T-helper 17 cell (primary cell): Measurements from ENCODE around the gene CYP1A1. TPM values are rescaled to one million over a fixed set of nuclear protein-coding genes. Genes with fewer than 3 reads are reported as not detected.

Experiments used
- ATAC-seq: fragments of 150-1000 bp; cut with Tn5 transposase; 2 replicates; pipeline ENCODE4 v1.10.0; 2021; ENCODE audit warnings: mild to moderate bottlenecking, moderate library complexity
- DNase-seq, 3 donors: peaks; one replicate each; pipeline versions ENCODE4 v3.0.0 to v3.0.0-alpha.2; 2020 to 2021
- H3K9me3 ChIP-seq: one replicate; pipeline ENCODE4 v1.7.0; 2013; ENCODE audit warnings: low read length, mild to moderate bottlenecking; ENCODE audit not compliant: control insufficient read depth, poor library complexity, severe bottlenecking
- H3K27ac Mint-ChIP-seq: one replicate; pipeline ENCODE4 v1.8.0; 2022; ENCODE audit warnings: mild to moderate bottlenecking, moderate library complexity, mixed read lengths
- H3K27me3 Mint-ChIP-seq: one replicate; pipeline ENCODE4 v1.8.0; 2022; ENCODE audit warnings: mixed read lengths
- H3K36me3 Mint-ChIP-seq: one replicate; pipeline ENCODE4 v1.8.0; 2022; ENCODE audit warnings: low read depth, mixed read lengths
- H3K4me1 Mint-ChIP-seq: one replicate; pipeline ENCODE4 v1.8.0; 2022; ENCODE audit warnings: mild to moderate bottlenecking, mixed read lengths
- H3K4me3 Mint-ChIP-seq: one replicate; pipeline ENCODE4 v1.8.0; 2022; ENCODE audit warnings: mild to moderate bottlenecking, moderate library complexity, mixed read lengths
- total RNA-seq, 4 donors: library from RNA in 2 of 4; stranded (reverse) in 2 of 4; gene quantifications; one replicate each; pipeline ENCODE4 v1.2.3 and lab custom pipeline; 2022 to 2026

The CYP1A1 gene, protein sequence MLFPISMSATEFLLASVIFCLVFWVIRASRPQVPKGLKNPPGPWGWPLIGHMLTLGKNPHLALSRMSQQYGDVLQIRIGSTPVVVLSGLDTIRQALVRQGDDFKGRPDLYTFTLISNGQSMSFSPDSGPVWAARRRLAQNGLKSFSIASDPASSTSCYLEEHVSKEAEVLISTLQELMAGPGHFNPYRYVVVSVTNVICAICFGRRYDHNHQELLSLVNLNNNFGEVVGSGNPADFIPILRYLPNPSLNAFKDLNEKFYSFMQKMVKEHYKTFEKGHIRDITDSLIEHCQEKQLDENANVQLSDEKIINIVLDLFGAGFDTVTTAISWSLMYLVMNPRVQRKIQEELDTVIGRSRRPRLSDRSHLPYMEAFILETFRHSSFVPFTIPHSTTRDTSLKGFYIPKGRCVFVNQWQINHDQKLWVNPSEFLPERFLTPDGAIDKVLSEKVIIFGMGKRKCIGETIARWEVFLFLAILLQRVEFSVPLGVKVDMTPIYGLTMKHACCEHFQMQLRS
- total RNA-seq (under 1 TPM in 1 of 2 donors, not detected in 1; 0.13 TPM), total RNA-seq (lab: John Stamatoyannopoulos, UW) (0.08 to 15.2 reads per million in 2 donors)

DNA sequence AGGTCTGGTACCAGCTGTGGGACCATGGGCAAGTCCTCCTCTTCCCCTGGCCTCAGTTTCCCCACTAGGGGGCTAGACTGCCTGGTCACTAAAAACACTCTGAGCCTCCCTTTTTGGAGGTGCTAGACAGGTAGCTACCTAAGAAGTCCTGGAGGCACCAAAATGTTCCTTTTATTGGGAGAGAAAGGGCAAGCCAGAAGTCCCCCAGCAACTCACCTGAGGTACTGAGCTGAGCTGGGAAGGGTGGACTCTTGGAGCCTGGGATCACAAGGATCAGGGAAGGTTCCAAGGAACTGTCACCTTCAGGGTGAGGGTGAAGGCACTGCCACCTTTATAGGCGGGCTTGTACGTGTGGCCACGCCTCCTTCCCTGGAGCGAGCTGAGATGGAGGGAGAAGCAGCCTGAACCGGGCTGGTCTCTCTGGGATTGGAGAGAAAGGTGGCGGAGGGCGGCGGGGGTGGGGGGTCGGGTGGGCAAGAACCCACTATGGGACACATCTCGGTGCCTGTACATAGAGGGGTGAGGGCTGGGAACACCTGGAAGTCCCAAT is at the start of gene CYP1A1:
Gene CYP1A1, minus strand, starts transcription at position 304 of the 550 bp plus-strand sequence. CDS start 2,431 bp downstream, outside the sequence.
- no peak for DNase-seq

DNA sequence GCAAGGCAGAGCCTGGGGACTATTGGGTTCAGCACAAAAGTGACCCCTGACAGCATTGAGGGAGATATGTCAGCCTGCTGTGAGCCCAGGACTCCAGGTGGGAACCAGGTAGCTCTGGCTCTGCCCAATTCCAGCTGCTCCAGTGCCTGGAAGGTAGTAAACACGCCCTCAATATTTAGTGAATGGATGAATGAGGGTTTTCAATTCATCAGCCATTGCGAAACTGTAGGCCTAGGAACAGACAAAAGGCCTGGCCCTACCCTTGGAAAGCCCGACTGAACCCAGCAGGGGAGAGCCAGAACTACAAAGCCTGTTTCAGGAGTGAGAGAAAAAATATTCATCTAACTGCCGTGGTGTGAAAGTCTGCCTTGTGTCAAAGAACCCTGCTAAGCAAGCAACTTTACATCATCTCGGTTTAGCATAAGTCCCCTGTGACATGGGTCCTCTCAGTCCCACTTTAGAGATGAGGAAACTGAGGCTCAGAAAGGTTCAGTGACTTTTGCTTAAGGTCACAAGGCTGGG is 48.5 kb upstream of the CYP1A1 start:
- peaks cover 41% of the 10 kb centered on the region for H3K4me1 Mint-ChIP-seq
- no peaks in the 10 kb centered on the region for H3K36me3 Mint-ChIP-seq
- no peaks in the 10 kb centered on the region for H3K9me3 ChIP-seq
- H3K27me3 Mint-ChIP-seq: peaks cover 3% of the 10 kb centered on the region
- H3K4me3 Mint-ChIP-seq: no peak overlapping the region
- ATAC-seq (no peak), DNase-seq (no peak)
- peak overlapping the region; percentile 77 for H3K27ac Mint-ChIP-seq

More for the DNA sequence above, at the start of gene CYP1A1:
- Mint-ChIP-seq H3K27me3 (peaks cover 8% of the 10 kb centered on the region), H3K4me3 (peak within 1 kb of the TSS; percentile 90), H3K4me1 (peaks cover 11% of the 10 kb centered on the region), H3K36me3 (peaks cover 2% of the 10 kb centered on the region), H3K27ac (no peak within 1 kb of the TSS)
- peak; percentile 60 for ATAC-seq
- H3K9me3 ChIP-seq: no peaks in the 10 kb centered on the region

DNA sequence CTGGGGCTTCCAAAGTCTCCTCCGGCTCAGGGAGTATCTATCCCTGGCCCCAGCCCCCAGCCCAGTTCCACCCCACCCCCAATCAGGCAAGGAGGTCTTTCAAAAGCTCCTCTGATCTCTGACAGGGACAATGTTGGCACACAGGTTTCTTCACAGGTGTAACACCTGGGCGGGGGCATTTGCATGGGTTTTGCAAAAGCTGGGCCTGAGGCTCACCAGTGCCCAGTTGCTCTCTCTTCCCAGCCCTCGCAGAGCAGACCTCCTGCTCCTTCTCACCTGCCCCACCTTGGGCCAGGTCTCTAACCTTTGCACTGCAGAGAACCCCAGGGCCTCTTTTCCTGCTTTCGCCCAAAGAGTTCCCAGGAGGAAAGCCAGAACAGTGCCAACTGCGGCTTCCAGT is 48.0 kb upstream of the CYP1A1 start:
- H3K36me3 Mint-ChIP-seq: no peaks in the 10 kb centered on the region
- no peak for DNase-seq
- H3K27ac Mint-ChIP-seq: peak overlapping the region; percentile 77
- peaks cover 40% of the 10 kb centered on the region for H3K4me1 Mint-ChIP-seq
- no peak for ATAC-seq
- H3K4me3 Mint-ChIP-seq: no peak overlapping the region
- H3K27me3 Mint-ChIP-seq: peaks cover 7% of the 10 kb centered on the region
- H3K9me3 ChIP-seq: no peaks in the 10 kb centered on the region

DNA sequence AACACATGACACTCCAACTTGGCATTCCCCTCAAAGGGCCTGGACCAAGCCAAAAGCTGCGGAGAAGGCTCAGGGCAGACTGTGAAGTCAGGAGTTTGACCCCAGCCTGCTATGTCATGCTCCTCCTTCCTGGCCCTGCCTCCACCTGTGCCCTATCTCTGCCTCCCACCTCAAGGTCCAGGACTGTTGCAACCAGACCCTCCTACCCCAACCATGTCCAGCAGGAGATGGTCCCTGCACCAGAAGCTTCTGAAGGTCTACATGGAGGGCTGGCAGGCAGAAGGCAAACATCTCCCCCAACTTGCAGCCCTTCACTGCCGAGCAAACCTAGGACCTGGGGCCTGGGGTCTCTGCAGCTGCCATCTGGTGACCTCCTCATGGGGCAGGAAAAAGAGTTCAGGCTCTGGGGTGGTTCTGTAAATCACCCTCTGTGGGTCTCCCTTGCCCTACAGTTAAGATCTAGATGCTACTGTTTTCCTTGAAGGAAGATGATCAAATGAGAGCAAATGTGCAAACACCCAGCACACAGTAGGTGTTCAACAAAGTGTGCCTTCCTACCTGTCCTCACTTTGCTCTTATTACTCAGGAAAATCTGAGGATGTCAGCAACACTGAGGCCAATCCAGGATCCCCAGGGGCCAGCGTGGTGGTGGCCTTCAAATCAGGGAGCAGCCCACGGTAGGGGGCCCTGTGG is 45.0 kb upstream of the CYP1A1 start:
- Mint-ChIP-seq H3K4me3 (no peak overlapping the region), H3K36me3 (no peaks in the 10 kb centered on the region), H3K27me3 (peaks cover 7% of the 10 kb centered on the region), H3K4me1 (peaks cover 17% of the 10 kb centered on the region), H3K27ac (peak overlapping the region; percentile 83)
- ATAC-seq: no peak
- no peaks in the 10 kb centered on the region for H3K9me3 ChIP-seq
- no peak for DNase-seq

DNA sequence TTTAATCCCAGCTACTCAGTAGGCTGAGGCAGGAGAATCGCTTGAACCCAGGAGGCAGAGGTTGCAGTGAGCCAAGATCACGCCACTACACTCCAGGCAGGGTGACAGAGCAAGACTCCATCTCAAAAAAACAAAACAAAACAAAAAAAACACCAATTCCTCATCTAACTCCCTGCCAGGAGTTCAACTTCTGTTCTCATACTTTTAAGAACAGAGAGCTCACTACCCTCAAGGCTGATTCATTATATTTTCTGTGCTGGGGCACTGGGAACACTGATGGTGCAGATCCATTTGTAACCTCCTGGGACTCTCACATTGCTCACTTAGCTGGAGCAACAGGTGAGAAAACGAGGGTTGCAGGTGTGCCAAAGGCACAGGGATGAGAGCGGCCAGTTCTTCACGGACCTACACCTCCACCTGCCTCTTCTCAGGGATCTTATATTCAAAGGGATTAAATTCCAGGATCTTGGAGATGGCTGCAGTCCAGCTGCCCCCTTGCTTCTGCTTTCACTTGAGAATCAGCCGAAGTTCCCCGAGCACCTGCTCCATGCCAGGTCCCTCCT is 44.2 kb upstream of the CYP1A1 start:
- Mint-ChIP-seq H3K27me3 (peaks cover 7% of the 10 kb centered on the region), H3K27ac (no peak overlapping the region), H3K36me3 (no peaks in the 10 kb centered on the region), H3K4me1 (peaks cover 13% of the 10 kb centered on the region), H3K4me3 (no peak overlapping the region)
- no peaks in the 10 kb centered on the region for H3K9me3 ChIP-seq
- no peak for ATAC-seq
- no peak for DNase-seq

DNA sequence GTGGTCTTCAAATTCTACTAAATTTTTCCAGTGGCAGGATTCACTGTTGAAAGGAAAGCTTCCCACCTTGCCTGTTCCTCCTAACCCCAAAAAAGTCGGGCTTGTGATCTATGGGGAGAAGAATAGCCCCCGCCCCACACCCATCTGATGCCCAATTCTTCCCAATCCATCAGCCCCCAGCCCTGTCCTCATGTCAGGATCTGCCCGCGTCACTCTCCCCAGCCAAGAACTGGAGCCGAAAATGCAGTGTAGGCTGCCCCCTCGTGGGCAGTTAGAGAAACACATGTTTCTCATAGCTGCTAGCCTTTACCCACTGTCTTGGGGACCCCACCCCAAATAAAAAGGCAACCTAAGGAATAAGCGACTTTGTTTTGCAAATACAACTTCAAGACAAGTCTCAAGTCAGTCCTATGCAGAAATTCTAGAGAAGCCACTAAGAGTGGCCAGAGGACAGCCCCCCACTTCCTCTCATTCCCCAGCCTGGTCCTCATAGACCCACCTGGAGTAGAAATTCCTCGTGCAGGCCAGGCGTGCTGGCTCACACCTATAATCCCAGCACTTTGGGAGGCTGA is 43.5 kb upstream of the CYP1A1 start:
- H3K9me3 ChIP-seq: no peaks in the 10 kb centered on the region
- ATAC-seq (peak; percentile 52), DNase-seq (peak; percentile 54 to 56 (median 55))
- Mint-ChIP-seq H3K36me3 (no peaks in the 10 kb centered on the region), H3K27ac (peak overlapping the region; percentile 49), H3K27me3 (peaks cover 7% of the 10 kb centered on the region), H3K4me3 (peak overlapping the region; percentile 61), H3K4me1 (peaks cover 13% of the 10 kb centered on the region)

DNA sequence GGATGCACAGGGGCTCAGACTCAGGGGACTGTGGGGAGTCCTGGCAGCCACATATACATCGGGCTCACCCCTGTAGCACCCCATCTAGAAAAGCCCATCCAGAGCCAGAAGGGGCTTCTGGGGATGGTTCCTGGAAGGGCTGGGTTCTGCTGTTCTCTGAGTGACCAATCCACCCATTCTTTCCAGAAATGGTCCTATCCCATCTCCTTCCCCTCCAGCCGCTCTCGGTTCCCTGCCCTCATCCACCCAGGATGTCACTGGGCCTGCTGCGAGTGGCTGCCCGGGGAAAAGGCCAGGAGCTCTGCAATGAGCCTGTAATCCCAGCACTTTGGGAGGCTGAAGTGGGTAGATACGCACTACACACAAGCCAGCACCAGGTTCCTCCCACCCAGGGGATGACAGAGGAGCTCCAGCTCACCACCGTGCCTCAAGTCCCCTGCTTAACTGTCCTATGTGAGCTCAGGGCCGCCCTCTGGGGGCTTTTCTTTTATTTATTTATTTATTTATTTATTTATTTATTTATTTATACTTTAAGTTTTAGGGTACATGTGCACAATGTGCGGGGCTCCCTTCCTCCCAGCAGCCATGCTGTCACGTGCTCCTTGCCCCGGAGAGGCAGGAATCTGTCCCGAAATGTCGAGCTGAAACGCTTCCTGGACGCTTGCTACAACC is 42.9 kb upstream of the CYP1A1 start:
- no peaks in the 10 kb centered on the region for H3K36me3 Mint-ChIP-seq
- peaks cover 11% of the 10 kb centered on the region for H3K4me1 Mint-ChIP-seq
- H3K4me3 Mint-ChIP-seq: no peak overlapping the region
- peaks cover 7% of the 10 kb centered on the region for H3K27me3 Mint-ChIP-seq
- peak overlapping the region; percentile 49 for H3K27ac Mint-ChIP-seq
- no peak for ATAC-seq
- H3K9me3 ChIP-seq: no peaks in the 10 kb centered on the region
- DNase-seq: no peak

DNA sequence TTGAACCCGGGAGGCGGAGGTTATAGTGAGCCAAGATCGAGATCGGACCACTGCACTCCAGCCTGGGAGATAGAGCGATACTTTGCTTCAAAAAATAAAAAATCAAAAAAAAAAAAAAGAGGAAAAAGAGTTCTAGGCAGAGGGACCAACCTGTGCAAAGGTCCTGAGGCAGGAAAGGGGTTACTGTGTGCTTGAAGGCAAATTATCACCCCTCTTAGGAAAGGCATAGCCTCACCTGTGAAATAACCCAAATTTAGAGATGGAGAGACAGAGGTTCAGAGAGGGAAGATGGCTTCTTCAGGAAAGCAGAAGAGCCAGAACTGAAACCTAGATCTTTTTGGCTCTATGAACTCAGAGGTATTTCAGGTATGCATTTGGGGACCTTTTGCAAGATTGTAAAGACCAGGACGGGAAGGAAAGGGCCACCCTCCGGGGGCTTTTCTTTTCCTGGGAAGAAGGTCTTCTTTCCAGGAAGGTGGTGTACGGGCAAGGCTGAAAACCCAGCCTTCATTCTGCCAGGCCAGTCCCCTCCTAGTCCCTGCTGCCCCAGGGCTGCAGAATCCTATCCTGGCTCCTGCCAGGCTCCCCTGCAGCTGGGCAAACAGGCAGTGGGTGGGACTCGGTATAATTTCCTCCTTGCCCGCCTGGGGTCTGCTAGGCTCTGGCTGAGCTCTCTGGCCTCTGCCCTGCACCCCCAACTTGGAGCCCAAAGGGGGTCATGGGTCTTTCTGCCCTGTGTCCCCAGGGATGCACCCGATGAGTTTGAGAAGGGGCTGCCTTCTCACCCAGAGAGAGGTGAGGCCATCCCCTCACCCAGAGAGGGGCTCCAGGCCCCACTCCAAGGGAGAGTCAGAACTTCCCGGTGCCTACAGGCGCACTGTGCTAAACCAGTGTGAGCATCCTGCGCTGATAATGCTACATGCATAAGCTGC is 42.1 kb upstream of the CYP1A1 start:
- peaks cover 9% of the 10 kb centered on the region for H3K4me1 Mint-ChIP-seq
- H3K27ac Mint-ChIP-seq: no peak overlapping the region
- no peaks in the 10 kb centered on the region for H3K36me3 Mint-ChIP-seq
- ATAC-seq (no peak), DNase-seq (no peak)
- no peak overlapping the region for H3K4me3 Mint-ChIP-seq
- peaks cover 7% of the 10 kb centered on the region for H3K27me3 Mint-ChIP-seq
- no peaks in the 10 kb centered on the region for H3K9me3 ChIP-seq

DNA sequence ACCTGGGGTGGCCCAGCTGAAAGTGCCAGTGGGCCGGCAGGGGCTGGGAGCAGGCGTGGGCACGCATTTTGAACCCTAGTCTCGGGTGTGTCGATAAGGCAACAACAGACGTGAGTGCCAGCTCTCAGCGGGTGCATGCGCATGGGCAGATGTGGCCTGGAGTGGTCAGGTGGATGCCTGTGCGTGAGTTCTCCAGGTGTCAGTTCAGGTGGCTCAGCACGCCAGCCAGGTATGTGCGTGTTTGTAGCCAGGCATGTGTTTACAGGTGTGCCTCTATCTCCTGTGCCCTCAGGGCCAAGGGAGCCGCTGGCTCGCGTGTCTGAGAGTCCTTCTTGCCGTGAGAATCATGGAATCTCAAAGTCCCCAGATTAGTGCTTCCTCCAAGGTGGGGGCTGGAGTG is 38.1 kb upstream of the CYP1A1 start:
- Mint-ChIP-seq H3K27me3 (peaks cover 8% of the 10 kb centered on the region), H3K4me1 (no peaks in the 10 kb centered on the region), H3K27ac (no peak overlapping the region), H3K4me3 (no peak overlapping the region), H3K36me3 (no peaks in the 10 kb centered on the region)
- ATAC-seq (no peak), DNase-seq (no peak)
- no peaks in the 10 kb centered on the region for H3K9me3 ChIP-seq

DNA sequence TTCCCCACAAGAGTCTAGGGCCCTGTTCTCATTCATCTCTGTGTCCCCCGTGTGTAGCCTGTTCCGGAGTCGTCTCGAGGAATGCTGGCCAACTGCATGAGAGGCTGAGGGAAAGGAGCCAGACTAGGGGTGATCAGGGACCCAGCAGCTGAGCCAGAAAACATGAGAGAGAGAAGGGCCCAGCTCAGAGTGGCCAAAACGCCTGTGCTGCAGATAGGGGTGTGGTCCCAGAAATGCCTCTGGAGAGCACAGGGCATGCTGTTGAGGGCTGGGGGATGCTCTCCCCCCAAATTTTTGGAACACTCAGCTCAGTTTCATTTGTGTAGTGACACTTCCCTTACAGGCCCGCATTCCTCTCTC is 37.4 kb upstream of the CYP1A1 start:
- Mint-ChIP-seq H3K36me3 (no peaks in the 10 kb centered on the region), H3K27ac (no peak overlapping the region), H3K4me3 (no peak overlapping the region), H3K27me3 (peaks cover 8% of the 10 kb centered on the region), H3K4me1 (no peaks in the 10 kb centered on the region)
- DNase-seq (no peak), ATAC-seq (no peak)
- no peaks in the 10 kb centered on the region for H3K9me3 ChIP-seq

DNA sequence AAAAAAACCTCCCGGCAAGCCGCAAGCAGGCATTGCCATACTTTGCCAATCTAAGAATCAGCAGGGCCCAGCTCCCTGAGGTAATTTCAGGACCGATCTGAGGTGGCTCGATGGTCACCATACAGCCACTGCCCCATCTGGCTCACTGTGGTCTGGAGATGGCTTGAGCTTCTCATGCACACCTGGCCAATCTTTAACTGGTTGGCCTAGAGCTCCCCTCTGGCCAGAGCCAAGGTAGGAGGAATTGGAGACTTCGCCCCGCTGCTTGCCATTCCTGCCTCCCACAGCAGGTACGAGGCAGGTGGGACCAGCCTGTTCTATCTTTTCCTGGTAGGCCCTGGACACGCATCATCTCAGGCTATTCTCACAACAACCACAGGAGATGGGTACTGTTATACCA is 33.4 kb upstream of the CYP1A1 start:
- Mint-ChIP-seq H3K27me3 (peaks cover 15% of the 10 kb centered on the region), H3K36me3 (no peaks in the 10 kb centered on the region), H3K4me3 (no peak overlapping the region), H3K27ac (no peak overlapping the region), H3K4me1 (no peaks in the 10 kb centered on the region)
- DNase-seq (no peak), ATAC-seq (no peak)
- H3K9me3 ChIP-seq: no peaks in the 10 kb centered on the region
